Measurements from ENCODE around the gene C1orf35.
A peak's percentile ranks its signal among the peaks of the same experiment; 100 is the strongest.

Gene C1orf35

DNA sequence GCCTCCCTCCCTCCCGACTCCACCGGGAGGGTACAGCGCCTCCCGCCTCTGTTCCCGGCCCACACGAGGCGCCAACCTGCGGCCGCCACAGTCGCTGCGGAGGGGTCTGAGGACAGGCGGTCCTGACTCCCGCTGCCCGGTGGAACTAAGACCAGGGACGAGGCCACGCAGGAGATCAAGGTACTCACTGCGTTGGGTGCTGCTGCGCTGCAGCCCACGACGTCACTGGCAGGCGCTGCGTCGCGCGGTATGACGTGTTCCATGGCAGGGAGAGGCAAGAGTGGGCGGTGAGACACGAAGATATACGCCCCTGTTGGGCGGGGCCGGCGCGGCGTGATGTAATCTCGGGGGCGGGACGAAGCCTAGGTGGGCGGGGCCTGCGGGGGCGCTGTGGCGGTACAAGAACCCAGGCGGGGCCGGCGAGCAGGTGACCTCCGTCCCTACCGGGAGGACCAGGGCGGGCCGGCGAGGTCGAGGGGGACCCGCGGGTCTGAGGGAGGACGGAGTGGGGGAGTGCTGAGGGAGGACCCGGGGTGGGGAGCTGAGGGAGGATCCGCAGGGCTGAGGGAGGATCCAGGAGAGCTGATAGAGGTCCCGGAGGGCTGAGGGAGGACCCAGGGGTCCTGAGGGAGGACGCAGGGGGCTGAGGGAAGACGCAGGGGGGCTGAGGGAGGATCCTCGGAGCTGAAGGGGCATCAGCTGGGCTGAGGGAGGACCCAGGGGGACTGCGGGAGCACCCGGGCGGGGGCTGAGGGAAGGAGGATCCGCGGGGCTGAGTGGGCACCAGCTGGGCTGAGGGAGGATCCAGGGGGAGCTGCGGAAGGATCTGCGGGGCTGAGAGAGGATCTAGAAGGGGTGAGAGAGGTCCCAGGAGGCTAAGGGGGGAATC, 6.2 kb upstream of the C1orf35 start, which contains the start of gene MRPL55:
MRPL55 (minus strand) TSS at position 227 of the 889 bp plus-strand sequence. CDS start 1,039 bp downstream, outside the sequence.
- DNase-seq (ENCODE audit: low read depth in 2 of 2), result peak; percentile 97 to 99

DNA sequence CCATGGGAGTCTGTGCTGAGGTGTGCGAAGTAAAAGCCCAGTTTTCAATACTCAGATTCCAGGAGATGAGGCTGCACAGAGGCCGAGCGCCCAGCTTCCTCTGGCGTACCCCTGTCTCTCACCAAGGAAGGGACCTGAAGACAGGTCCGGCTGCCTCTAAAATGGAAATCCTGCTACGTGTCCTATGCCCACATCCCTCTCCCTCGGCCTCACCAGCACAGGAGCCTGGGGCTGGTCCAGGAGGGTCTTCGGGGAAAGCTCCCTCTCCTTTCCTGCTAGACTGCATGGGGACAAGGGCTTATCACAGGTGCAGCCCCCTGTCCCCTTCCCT, 5.6 kb upstream of the C1orf35 start:
- no peak for DNase-seq (ENCODE audit: low read depth in 2 of 2)

DNA sequence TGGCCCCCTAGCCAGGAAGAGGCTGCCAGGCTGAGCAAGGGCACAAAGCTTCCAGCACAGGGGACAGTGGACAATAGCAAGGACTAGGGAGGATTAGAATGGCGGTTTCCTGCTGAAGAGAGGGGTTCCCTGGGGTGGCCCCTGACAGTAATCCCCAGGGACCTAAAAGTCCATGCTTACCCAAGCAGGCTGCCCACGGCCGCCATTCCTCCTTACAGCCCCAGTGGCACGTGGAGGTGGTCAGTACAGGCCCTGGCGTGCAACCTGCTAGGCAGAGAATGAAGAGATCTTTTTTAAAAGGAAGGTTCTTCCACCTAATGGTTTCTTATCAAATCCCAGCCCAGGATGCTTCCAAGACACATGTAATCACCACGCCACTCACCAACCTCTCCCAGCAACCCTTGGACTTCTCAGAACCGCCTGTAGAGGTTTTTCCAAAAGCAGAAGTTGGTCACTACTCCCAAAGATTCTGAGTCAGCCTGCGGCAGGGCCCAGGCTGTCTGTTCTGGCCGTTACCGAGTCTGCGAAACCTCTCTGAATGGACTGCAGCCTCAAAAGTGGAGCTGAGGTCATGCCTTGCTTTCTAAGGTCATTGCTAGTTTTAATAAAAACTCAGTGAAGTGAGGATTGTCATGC, 5.0 kb upstream of the C1orf35 start:
- DNase-seq (ENCODE audit: low read depth in 2 of 2), result no peak

DNA sequence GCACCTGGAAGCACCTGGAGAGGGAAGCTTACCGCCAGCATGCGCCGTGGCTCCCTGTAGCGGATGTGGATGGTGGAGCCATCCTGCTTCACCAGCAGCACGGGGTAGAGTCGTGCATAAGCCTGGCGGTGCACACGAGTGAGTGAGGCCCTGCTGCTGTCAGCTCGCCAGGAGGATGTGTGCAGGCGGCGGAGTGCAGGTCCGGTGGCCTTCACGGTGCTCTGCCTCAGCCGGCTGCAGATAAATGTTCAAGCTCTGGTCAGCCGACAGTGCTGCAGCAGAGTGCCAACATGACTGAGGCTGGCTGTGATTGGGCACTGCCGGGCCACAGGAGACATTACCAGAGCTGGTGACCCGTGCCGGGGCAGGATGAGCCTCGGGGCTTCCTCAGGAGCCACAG, 4.5 kb upstream of the C1orf35 start:
- no peak for DNase-seq (ENCODE audit: low read depth in 2 of 2)

DNA sequence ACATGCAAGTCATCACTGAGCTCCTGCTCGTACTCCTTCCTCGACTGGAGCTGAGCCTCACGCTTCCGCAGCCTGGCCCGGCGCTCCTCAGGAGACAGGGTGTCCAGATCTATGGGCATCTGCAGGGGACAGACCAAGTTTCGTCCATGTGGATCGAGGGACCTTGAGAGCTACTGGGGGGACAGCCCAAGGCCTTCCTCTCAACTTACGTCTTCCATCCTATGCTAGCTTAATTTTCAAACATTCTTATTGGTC, 3.6 kb upstream of the C1orf35 start:
- DNase-seq (ENCODE audit: low read depth in 2 of 2), result no peak

DNA sequence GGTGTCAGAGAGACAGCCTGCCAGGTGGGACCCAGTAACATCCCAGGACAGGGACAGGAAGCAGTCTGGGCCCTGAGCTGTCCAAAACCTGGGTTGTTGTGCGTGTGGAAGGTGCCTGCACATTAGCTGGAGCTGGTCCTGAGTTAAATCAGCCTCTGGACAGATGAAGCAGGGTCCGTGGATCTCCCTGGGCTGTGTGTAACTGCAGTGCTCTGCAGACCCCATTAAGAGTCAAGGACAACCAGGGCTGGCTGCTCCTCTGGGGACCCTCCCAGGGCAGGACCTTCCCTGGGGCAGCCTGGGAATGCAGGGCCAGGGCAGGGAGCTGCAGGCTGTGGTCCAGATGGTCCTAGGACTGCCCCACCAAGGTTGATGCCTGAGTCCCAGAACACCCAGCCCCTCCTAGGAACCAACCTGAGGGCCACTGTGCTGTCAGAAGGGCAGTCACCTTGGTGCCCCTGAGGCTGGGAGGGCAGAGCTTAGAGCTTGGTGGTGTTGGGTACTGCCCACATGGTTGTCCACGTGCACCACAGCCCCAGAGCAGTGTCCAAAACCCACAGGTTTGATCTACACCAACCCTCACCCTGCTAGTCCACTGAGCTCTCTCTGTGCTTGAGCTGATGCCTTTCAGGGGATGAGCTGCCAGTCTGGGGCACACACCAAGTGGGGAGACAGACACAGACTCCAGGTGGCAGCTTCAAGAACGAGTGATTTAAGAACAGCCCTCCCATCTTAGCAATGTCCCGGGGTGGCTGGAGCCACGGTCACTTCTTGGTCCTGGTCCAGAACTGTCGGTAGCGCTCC, 3.1 kb upstream of the C1orf35 start:
- no peak for DNase-seq (ENCODE audit: low read depth in 2 of 2)

DNA sequence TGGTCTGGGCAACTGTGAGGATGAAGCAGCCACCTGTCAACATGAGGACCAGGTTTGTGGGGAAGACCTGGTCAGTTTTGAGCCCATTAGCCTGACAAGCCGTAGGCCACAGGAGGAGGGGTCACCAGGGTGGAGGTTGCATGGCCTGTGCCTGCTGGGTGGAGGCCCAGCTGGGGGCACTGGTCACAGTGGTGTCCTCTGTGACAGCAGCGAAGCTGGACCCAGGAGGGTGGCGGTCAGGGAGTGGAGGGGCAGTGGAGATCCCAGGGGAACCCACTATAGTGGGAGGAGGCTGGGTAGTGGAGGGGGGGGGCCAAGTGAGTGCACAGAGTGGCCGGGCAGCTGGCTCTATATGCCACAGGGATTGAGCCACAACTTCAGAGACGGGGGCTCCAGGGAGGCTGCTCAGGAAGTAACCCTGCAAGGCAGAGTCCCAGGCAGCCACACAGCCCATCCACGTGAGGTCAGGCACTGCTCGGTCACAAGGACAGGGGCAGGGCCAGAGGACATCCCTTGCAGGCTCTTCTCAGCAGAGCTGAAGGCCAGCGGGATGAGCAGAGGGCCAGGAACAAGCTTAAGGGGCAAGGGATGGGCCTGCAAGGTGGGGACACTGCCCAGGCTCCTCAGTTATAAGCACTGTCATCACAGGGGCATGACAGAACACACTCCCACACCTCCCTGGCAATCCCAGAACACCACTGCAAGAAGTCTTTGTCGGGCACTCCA, 2.3 kb upstream of the C1orf35 start:
- no peak for DNase-seq (ENCODE audit: low read depth in 2 of 2)

DNA sequence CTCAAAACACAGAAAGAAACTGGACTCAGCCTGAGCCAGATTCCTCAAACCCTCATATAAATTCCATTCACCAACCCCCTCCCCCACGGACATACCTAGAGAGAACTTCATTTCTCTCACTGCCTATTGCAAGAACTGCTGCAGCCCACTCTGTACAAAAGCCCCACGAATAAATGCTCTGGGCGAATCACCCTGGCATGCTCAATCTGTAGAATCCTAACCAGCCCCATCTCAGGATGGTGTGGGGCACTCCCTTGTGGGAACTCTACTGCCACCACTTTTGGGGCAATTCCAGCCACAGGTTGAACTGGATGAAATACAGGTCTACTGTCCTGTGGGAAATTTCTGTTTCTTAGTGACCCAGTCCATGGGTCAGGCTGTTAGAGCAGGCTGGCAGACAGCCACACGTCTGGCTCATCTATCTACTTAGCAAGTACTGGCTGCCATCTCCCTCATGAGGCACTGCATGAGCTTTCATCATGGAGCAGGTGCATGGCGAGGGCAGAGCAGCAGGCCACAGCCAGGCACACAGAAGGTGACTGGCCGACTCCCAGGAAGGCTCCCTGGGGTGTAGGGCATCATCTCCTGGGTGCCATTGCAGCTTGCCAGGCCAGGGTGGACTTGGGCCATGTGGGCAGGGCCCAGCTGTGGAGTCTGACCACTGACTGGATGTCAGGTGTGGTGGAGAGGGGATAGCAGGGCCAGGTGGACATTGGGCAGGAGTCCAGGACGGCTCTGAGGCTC, 1.6 kb upstream of the C1orf35 start:
- DNase-seq (ENCODE audit: low read depth in 2 of 2), result no peak

DNA sequence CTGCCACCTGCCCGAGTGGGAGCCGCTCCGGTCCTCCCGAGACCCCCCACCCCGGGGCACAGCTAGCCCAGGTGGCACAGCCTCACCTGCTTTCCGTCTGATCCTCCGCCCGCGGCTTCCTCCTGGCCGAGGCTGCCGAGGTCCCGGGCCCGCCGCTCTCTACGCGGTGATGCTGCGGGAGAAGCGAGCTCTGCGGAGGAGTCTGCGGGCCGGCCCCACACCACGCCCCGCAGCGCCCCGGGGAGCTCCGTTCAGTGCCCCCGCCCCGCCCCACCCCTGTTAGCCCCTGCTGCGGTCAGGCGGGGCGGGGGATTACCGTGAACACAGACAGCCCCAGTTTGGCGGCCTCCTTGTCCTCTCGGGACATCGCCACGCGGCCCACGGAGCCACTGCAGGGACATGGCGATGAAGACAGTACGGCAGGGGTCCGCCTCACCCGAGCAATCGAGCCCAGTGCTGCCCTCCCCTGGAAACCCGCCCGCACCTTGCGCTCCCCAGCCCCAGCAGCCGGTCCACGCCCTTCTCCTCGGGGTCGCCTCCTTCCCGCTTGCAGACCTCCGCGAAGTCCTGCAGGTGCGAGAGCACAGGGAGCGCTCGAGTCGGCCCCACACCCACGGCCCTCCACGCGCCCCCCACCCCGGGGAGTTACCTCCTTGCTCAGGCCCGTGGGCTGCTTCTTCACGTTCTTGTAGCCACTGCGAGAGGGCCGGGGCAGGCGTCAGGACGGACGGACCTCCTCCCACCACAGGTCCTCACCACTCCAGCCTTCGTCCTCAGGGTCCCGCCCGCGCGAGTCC, 933 bp downstream of the C1orf35 start:
- DNase-seq (ENCODE audit: low read depth in 2 of 2), result peak in 1 of 2 donors; percentile 40

DNA sequence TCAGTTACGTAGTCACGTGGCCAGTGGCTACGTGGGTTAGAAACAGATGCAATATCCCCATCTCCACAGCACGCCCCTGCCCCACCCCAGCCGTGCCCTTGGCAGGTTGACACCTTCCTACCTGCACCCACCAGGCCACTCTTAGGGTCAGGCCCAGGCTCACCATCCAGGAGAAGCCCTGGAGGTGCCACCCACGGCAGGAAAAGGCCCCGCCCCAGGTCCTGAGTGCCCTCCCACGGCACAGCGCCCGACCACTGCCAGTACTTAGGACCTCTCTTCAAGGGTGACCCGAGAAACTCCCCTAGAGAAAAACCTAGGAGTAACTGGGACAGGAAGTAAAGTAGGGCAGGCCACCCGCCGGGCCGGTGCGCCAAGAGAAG, 1.5 kb downstream of the C1orf35 start:
- DNase-seq (ENCODE audit: low read depth in 2 of 2), result no peak

DNA sequence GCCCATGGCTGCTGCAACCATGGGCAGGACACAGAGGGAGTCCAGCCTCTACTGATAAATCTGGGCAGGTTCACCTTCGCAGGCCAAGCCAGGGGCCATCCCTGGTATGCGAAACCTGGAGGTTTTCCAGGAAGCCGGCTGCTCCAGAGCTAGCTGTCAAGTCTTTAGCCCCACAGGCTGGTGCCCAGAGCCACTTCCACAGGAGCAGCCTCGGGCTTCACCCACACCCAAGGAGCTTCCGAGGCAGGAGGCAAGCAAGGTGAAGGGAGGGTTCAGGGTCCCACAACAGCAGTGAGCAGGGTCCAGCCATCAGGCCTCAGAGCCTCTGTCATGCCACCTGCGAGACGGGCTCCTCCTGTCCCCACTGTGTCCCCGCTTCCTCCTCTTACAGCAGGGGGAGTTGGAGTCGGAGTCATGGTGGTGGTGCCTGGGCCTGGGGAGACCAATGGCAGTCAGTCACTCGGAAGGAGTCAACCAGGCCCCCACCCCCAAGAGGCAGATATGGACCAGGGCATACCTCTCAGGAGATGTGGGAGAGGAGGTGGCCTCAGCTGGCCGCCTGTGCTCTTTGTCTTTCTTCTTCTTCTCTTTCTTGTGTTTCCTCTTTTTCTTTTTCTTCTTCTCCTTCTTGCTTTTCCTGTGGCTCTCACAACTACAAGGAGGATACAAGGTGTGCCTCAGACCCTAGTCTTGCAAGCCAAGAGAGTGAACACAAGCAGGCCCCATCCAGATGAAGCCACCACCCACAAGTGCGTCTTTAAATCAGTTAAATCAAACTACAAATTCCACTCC, 2.1 kb downstream of the C1orf35 start:
- no peak for DNase-seq (ENCODE audit: low read depth in 2 of 2)

DNA sequence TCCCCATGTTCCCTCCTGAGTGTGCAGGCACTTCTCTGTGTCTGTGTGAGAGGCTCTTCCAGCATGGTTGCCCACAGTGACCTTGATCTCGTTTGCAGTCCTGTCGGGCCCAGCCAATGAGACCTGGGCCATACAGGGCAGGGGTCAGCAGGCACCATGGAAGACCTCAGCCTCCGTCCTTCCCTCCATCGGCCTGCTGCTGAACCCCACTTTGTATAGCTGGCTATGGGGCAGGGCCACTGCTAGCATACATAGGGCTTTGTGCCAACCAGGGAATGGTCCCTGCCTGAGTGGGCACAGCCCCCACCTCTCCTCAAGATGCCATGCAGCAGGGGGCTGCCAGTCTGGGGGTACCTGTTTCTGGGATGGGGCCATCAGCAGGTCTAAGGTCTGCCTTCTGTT, 3.8 kb downstream of the C1orf35 start:
- DNase-seq (ENCODE audit: low read depth in 2 of 2), result no peak

DNA sequence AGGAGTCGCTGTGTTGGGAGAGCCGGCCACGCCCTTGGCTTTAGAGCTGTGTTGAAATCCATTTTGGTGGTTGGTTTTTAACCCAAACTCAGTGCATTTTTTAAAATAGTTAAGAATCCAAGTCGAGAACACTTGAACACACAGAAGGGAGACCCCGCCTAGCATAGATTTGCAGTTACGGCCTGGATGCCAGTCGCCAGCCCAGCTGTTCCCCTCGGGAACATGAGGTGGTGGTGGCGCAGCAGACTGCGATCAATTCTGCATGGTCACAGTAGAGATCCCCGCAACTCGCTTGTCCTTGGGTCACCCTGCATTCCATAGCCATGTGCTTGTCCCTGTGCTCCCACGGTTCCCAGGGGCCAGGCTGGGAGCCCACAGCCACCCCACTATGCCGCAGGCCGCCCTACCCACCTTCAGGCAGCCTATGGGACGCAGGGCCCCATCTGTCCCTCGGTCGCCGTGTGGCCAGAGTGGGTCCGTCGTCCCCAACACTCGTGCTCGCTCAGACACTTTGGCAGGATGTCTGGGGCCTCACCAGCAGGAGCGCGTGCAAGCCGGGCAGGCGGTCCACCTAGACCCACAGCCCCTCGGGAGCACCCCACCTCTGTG, 4.7 kb downstream of the C1orf35 start:
- DNase-seq (ENCODE audit: low read depth in 2 of 2), result no peak

DNA sequence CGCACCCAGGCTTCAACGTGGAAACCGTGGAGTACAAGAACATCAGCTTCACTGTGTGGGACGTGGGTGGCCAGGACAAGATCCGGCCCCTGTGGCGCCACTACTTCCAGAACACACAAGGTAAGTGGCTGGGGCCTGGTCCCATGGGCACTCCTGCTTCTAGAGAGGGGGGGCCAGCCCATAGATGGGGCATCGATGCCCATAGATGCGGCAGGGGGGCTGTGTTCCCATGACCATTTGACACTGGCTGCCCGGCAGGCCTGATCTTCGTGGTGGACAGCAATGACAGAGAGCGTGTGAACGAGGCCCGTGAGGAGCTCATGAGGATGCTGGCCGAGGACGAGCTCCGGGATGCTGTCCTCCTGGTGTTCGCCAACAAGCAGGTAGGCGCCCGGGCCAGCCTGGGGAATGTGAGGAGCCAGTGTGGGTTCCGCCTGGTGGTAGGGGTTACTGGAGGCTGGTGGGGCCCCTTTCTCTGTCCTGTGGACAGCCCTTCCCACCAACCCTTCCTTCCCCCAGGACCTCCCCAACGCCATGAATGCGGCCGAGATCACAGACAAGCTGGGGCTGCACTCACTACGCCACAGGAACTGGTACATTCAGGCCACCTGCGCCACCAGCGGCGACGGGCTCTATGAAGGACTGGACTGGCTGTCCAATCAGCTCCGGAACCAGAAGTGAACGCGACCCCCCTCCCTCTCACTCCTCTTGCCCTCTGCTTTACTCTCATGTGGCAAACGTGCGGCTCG, 5.6 kb downstream of the C1orf35 start:
- no peak for DNase-seq (ENCODE audit: low read depth in 2 of 2)

DNA sequence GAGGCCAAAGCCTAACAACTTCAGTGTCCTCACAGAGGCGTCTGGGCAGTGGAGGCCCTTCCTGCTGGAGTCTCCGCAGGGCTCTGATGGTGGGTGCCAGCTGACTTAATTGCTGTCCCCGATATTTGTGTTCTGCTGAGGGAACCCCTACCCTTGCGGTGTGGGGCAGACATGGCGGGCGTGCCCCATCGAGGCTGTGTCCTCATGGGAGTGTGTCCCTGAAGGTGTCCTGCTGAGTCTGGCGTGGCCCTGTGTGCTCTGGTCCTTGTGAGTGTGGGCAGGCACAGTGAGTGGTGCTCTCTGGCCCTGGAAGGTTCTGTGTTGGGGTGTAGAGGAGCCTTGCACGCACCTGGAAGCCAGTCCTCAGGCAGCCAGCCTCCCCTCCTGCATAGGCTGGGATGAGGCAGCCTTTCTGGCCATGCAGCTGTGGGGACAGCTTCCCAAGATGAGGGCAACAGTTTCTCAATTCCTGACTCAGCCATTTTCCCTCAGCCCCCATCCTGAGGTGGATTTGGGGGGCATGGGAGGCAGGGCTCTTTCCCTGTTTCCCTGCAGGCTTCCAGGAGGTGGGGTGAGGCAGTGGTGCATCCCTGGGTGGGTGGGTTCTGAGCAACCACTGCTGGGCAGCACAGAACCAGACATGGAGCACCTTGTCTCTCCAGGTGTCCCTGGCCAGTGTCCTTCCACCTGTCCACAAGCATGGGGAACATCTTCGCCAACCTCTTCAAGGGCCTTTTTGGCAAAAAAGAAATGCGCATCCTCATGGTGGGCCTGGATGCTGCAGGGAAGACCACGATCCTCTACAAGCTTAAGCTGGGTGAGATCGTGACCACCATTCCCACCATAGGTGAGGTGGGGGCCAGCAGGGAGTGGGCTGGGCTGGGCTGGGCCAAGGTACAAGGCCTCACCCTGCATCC, 6.5 kb downstream of the C1orf35 start:
- DNase-seq (ENCODE audit: low read depth in 2 of 2), result no peak

DNA sequence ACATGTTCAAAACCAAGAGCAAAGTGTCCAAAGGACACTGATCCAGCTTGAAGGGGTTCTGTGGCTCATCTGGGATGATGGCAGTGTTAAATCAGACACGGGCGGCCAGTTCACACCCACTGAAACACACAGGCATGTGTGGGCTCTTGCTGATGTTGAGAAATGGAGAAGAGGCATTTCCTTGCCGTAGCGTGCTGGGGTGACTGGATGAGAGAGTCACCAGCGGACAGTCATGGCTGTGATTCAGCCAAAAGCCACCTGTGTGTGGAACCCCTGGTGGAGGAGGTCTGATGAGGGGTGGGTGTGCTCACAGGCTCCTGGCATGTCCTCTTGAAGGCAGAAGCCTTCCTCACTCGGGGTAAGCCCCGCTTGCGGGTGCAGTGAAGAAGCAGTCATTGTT, 7.2 kb downstream of the C1orf35 start:
- DNase-seq (ENCODE audit: low read depth in 2 of 2), result no peak

DNA sequence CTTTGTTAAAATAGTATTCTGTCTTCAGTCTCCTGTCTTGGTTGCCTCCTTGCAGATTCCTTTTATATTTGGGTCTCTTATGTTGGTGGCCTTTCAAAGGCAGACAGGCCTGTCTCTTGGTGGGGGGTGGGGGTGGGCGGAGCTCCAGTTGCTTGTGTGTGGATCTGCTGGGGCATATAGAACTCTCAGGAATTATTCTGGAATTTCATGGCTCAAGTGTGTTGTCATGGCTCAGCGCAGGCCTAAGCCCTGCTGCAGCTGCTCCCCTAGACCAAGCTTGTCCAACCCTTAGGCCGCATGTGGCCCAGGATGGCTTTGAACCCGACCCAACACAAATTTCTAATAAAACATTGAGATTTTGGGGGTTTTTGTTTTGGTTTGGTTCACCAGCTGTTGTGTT, 8.0 kb downstream of the C1orf35 start:
- DNase-seq (ENCODE audit: low read depth in 2 of 2), result no peak
